OCI-LY1 (cell line): ENCODE measurements around the gene FGGY.
"Not testable (repeated sequence)": the region's sequence is repeated elsewhere in the genome, so short reads cannot be mapped to it uniquely, and the experiment has no call there.

Experiments
- H2AFZ ChIP-seq: fragments of 200-600 bp; sonication (generic), shearing (Covaris generic); 2 replicates; pipeline ENCODE4 v1.6.0; 2014; ENCODE audit warnings: antibody characterized with exemption, mild to moderate bottlenecking, low read length
- H3F3A ChIP-seq: fragments of 200-600 bp; sonication (generic), shearing (Covaris generic); 2 replicates; pipeline ENCODE4 v1.6.0; 2014; ENCODE audit warnings: mild to moderate bottlenecking, antibody characterized with exemption, low read length, moderate library complexity; ENCODE audit not compliant: insufficient read depth
- H3K27ac ChIP-seq: fragments of 200-600 bp; sonication (generic); 2 replicates; pipeline ENCODE4 v1.5.1; 2014; ENCODE audit warnings: low read length, mixed run types, mild to moderate bottlenecking, low read depth; ENCODE audit not compliant: poor library complexity, severe bottlenecking
- H3K27me3 ChIP-seq: fragments of 200-600 bp; sonication (generic); 2 replicates; pipeline ENCODE4 v1.6.0; 2014; ENCODE audit warnings: antibody characterized with exemption, mild to moderate bottlenecking, low read length, moderate library complexity; ENCODE audit not compliant: insufficient read depth
- H3K36me3 ChIP-seq: fragments of 200-600 bp; sonication (generic); 2 replicates; pipeline ENCODE4 v1.6.1; 2014; ENCODE audit warnings: mild to moderate bottlenecking, antibody characterized with exemption, low read length, moderate library complexity, mixed read lengths; ENCODE audit not compliant: insufficient read depth
- H3K4me1 ChIP-seq: fragments of 200-600 bp; sonication (generic); 2 replicates; pipeline ENCODE4 v1.5.1; 2014; ENCODE audit warnings: mild to moderate bottlenecking, low read length, moderate library complexity; ENCODE audit not compliant: insufficient read depth, severe bottlenecking
- H3K4me2 ChIP-seq: fragments of 200-600 bp; sonication (generic), shearing (Covaris generic); 2 replicates; pipeline ENCODE4 v1.6.1; 2014; ENCODE audit warnings: low read length
- H3K4me3 ChIP-seq: fragments of 200-600 bp; sonication (generic); 2 replicates; pipeline ENCODE4 v1.5.1; 2014; ENCODE audit warnings: low read length, low read depth, mild to moderate bottlenecking, mixed read lengths; ENCODE audit not compliant: poor library complexity, severe bottlenecking
- H3K79me2 ChIP-seq: fragments of 200-600 bp; shearing (Covaris generic); 2 replicates; pipeline ENCODE4 v1.6.1; 2016; ENCODE audit warnings: mixed run types, low read length, mixed read lengths; ENCODE audit not compliant: insufficient read depth
- H3K9ac ChIP-seq: fragments of 200-600 bp; sonication (generic), shearing (Covaris generic); 2 replicates; pipeline ENCODE4 v1.6.1; 2014; ENCODE audit warnings: mild to moderate bottlenecking, low read length, mixed read lengths
- H3K9me2 ChIP-seq: fragments of 200-600 bp; sonication (generic), shearing (Covaris generic); 2 replicates; pipeline ENCODE4 v1.6.1; 2014; ENCODE audit warnings: low read depth, mild to moderate bottlenecking, low read length, mixed read lengths
- H3K9me3 ChIP-seq: fragments of 200-600 bp; shearing (Covaris generic); 2 replicates; pipeline ENCODE4 v1.6.1; 2014; ENCODE audit warnings: low read length, mixed read lengths
- H4K20me1 ChIP-seq: fragments of 200-600 bp; sonication (generic), shearing (Covaris generic); 2 replicates; pipeline ENCODE4 v1.6.0; 2016; ENCODE audit warnings: mild to moderate bottlenecking, low read length; ENCODE audit not compliant: insufficient read depth
- EZH2 ChIP-seq: fragments of 200-600 bp; sonication (generic), shearing (Covaris generic); IDR thresholded peaks from 2 replicates; pipeline ENCODE4 v1.8.0; 2017; ENCODE audit warnings: borderline replicate concordance, mixed run types, mild to moderate bottlenecking, antibody characterized with exemption, low read length, moderate library complexity, mixed read lengths
- TF ChIP-seq, protein P1 (sequence below): fragments of 200-600 bp; sonication (generic), shearing (Covaris generic); IDR thresholded peaks from 2 replicates; pipeline ENCODE4 v1.5.1; 2017; ENCODE audit warnings: mild to moderate bottlenecking, antibody characterized with exemption, low read length, moderate library complexity, mixed read lengths

Gene FGGY

DNA sequence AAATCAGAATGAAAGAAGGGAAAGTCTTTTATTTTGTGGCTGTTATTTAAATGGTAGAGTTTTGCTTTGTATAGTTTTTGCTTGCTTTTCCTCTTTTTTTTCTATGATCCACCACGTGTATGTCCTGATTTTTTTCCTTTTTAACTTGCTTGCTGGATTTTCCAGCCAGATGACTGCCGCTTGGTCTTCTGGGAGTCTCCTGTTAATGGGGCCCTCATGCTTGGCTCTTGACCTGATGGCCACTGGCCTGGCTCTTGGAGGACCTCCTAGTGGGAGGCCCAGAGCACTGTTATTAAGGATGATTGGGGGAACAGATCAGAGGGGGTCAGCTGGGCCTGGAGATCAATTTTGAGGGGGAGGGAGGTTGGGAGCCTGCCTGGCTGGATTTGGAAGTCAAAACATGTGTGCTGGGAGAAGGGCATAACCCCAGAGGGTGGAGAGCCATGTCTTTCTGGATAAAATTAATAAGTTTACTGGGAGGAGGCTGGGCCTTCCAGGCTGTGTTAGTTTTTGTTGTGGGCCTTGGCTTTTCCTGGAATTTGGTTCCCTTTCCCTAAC is 1.2 kb downstream of the FGGY start:
- Histone ChIP-seq H3K27ac (no peak overlapping the region), H3K9ac (no peak overlapping the region), H3F3A (no peaks in the 10 kb centered on the region; the same call in 1 of the 2 replicates), H3K27me3 (no peaks in the 10 kb centered on the region), H3K4me1 (peaks cover 17% of the 10 kb centered on the region), H3K9me2 (no peaks in the 10 kb centered on the region), H2AFZ (no peak overlapping the region), H3K9me3 (no peaks in the 10 kb centered on the region), H3K79me2 (no peaks in the 10 kb centered on the region), H3K36me3 (no peaks in the 10 kb centered on the region; the same call in 1 of the 2 replicates), H3K4me3 (no peak overlapping the region), H4K20me1 (no peaks in the 10 kb centered on the region), H3K4me2 (no peak overlapping the region)
- no peak for TF ChIP-seq EZH2
- TF ChIP-seq, protein P1, sequence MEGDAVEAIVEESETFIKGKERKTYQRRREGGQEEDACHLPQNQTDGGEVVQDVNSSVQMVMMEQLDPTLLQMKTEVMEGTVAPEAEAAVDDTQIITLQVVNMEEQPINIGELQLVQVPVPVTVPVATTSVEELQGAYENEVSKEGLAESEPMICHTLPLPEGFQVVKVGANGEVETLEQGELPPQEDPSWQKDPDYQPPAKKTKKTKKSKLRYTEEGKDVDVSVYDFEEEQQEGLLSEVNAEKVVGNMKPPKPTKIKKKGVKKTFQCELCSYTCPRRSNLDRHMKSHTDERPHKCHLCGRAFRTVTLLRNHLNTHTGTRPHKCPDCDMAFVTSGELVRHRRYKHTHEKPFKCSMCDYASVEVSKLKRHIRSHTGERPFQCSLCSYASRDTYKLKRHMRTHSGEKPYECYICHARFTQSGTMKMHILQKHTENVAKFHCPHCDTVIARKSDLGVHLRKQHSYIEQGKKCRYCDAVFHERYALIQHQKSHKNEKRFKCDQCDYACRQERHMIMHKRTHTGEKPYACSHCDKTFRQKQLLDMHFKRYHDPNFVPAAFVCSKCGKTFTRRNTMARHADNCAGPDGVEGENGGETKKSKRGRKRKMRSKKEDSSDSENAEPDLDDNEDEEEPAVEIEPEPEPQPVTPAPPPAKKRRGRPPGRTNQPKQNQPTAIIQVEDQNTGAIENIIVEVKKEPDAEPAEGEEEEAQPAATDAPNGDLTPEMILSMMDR, result no peak

DNA sequence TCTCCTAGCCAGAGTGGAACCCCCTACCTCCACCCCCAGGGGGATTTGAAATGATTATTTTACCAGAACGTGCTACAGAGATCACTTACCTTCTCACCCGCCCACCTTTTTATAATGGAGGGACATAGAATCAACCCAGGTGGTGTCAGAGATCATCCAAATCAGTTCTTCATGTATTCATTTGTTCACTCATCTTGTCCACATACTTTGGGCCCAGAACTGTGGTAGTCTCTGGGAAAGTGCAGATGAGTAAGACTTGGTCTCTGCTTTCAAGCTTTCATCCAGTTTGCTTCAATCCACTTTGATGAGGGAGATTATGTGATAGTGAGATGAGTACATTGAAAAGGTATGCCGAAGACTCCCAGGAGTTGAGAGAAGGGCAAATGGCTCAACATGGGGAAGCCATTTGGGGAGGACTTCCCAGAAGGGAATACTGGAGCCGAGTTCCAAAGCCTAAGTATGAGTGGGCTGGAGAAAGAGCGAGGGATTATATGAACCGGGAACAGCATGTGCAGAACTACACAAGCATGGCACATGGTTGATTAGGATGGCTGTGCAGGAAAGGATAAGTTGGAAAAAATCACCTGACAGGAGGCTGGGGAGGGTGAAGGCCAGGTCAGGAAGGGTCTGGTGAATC is 1.9 kb downstream of the FGGY start:
- H3K9ac ChIP-seq, result no peak overlapping the region
- no peak overlapping the region for H3K4me3 ChIP-seq
- H3K9me2 ChIP-seq, result no peaks in the 10 kb centered on the region
- H3K36me3 ChIP-seq, result no peaks in the 10 kb centered on the region; the same call in 1 of the 2 replicates
- no peaks in the 10 kb centered on the region; the same call in 1 of the 2 replicates for H3F3A ChIP-seq
- no peaks in the 10 kb centered on the region for H3K9me3 ChIP-seq
- H2AFZ ChIP-seq, result no peak overlapping the region
- H3K79me2 ChIP-seq, result no peaks in the 10 kb centered on the region
- no peak overlapping the region for H3K4me2 ChIP-seq
- no peak overlapping the region for H3K27ac ChIP-seq
- no peaks in the 10 kb centered on the region for H3K27me3 ChIP-seq
- TF ChIP-seq, protein P1, result no peak
- TF ChIP-seq EZH2, result no peak
- H3K4me1 ChIP-seq, result peaks cover 17% of the 10 kb centered on the region
- no peaks in the 10 kb centered on the region for H4K20me1 ChIP-seq

DNA sequence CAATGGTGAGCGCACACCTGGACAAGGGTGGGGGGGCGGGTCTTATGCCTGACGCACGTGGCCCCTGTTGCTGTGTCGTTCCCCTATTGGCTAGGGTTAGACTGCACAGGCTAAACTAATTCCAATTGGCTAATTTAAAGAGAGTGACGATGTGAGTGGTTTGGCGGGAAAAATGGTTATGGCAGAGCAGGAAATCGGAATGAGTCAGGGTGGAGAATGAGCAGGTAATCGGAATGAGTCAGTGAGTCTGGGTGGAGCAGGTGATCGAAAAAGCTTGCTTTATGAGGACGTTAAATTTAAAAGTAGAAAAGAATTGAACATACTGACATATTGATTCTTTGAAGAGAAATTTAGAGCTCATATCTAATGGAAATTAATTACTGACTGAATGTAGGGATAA is 2.8 kb downstream of the FGGY start:
- H3K79me2 ChIP-seq, H3K27me3 ChIP-seq, H4K20me1 ChIP-seq, H3K27ac ChIP-seq, H3K4me2 ChIP-seq, H3F3A ChIP-seq, H3K9me3 ChIP-seq, H2AFZ ChIP-seq, H3K4me3 ChIP-seq, H3K9ac ChIP-seq, H3K9me2 ChIP-seq, H3K36me3 ChIP-seq: not testable (repeated sequence)
- peaks cover 17% of the 10 kb centered on the region for H3K4me1 ChIP-seq

DNA sequence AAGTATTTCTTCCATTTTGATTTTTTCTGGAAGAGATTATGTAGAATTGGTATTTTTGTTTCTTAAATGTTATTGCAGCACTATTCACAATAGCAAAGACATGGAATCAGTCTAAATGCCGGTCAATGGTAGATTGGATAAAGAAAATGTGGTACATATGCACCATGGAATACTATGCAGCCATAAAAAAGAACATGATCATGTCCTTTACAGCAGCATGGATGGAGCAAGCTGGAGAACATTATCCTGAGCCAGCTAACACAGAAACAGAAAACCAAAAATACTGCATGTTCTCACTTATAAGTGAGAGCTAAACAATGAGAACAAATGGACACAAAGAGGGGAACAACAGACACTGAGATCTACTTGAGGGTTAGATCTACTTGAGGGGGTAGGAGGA is 5.4 kb downstream of the FGGY start:
- TF ChIP-seq, protein P1, result no peak
- TF ChIP-seq EZH2, result no peak
- Histone ChIP-seq H3K27me3 (no peaks in the 10 kb centered on the region), H3K9me2 (no peaks in the 10 kb centered on the region), H3K27ac (no peak overlapping the region), H3K4me1 (peaks cover 8% of the 10 kb centered on the region), H3K4me3 (no peak overlapping the region), H4K20me1 (no peaks in the 10 kb centered on the region), H3K9me3 (peaks cover 6% of the 10 kb centered on the region), H2AFZ (no peak overlapping the region), H3K36me3 (no peaks in the 10 kb centered on the region; the same call in 1 of the 2 replicates), H3K4me2 (no peak overlapping the region), H3F3A (no peaks in the 10 kb centered on the region), H3K79me2 (no peaks in the 10 kb centered on the region), H3K9ac (no peak overlapping the region)
